Mucosa of stomach (tissue), 1 donor: ENCODE measurements around the gene EYA2.

Source experiments
- H3K27me3 ChIP-seq: one replicate; pipeline ENCODE4 v1.7.0; 2013; ENCODE audit warnings: mild to moderate bottlenecking, low read length; ENCODE audit not compliant: control insufficient read depth, insufficient read depth
- H3K36me3 ChIP-seq: one replicate; pipeline ENCODE4 v1.7.0; 2013; ENCODE audit warnings: low read length; ENCODE audit not compliant: control insufficient read depth, insufficient read depth
- H3K4me1 ChIP-seq: one replicate; pipeline ENCODE4 v1.7.0; 2013; ENCODE audit warnings: mild to moderate bottlenecking, low read length; ENCODE audit not compliant: control insufficient read depth, insufficient read depth
- H3K4me3 ChIP-seq: one replicate; pipeline ENCODE4 v1.7.0; 2013; ENCODE audit warnings: low read length
- H3K9ac ChIP-seq: one replicate; pipeline ENCODE4 v1.7.0; 2013; ENCODE audit warnings: mild to moderate bottlenecking, low read length, moderate library complexity
- H3K9me3 ChIP-seq: one replicate; pipeline ENCODE4 v1.7.0; 2013; ENCODE audit warnings: mild to moderate bottlenecking, low read length, moderate library complexity; ENCODE audit not compliant: control insufficient read depth
- donor health status: Pancreatic carcinoma.

Gene EYA2

GRCh38 chr20:47210470-47210869 is 315.8 kb downstream of the EYA2 start:
- H3K9me3 ChIP-seq = no peaks in the 10 kb centered on the region
- no peaks in the 10 kb centered on the region for H3K27me3 ChIP-seq
- no peak overlapping the region for H3K9ac ChIP-seq
- peaks cover 12% of the 10 kb centered on the region for H3K36me3 ChIP-seq
- H3K4me1 ChIP-seq = no peaks in the 10 kb centered on the region
- no peak overlapping the region for H3K4me3 ChIP-seq

- Histone ChIP-seq H3K4me3 (no peak overlapping the region), H3K9me3 (no peaks in the 10 kb centered on the region), H3K27me3 (no peaks in the 10 kb centered on the region), H3K36me3 (peaks cover 12% of the 10 kb centered on the region), H3K9ac (no peak overlapping the region), H3K4me1 (no peaks in the 10 kb centered on the region)
Measured at GRCh38 chr20:47211036-47211435, 316.4 kb downstream of the EYA2 start.

DNA sequence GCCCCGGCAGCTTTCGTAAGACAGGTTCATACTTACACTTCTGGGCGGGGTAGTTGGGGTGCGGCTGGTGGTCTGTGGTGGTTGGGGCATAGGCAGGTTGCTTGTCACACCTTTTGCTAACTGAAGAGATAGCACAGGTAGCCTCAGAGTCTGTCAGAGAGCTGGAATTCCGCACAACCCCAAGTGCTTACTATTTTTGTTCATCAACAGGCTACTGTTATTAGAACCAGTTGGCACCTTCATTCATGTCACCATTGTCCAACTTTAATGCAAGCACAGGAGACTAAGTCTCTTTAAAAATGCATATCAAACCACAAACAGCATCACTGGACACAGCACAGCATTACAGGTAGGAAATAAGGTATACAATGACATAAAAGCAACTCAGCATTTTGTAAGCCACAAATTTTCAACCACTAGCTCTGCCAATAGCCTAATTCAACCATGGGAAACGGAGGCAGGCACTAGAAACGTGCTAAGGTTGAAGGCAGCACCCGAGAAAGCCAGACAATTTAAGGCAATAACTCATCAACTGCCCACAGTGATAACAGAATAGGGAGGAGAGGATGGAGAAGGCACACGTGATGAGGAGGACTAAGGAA is 318.1 kb downstream of the EYA2 start:
- H3K4me1 ChIP-seq = no peaks in the 10 kb centered on the region
- H3K27me3 ChIP-seq = no peaks in the 10 kb centered on the region
- peaks cover 12% of the 10 kb centered on the region for H3K36me3 ChIP-seq
- no peak overlapping the region for H3K9ac ChIP-seq
- H3K4me3 ChIP-seq = no peak overlapping the region
- H3K9me3 ChIP-seq = no peaks in the 10 kb centered on the region

DNA sequence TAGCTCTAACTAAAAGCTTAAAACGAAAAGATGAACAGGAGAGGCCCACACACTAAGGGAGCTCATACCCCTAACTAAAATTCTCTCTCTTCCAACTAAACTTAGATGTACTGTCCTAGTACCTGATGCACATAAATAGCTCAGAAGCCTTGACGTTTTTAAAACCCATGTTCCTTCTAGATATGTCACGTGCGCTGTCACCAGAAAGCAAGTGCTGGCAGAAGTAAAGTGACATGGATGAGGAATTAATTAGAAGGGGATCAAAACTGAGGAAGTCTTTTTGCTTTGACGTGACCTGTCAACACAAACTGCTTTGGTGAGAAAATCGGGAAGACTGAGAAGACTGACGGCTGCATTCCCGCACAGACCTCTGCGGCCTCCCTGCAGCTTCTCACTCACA is 319.3 kb downstream of the EYA2 start:
- no peak overlapping the region for H3K4me3 ChIP-seq
- H3K4me1 ChIP-seq = no peaks in the 10 kb centered on the region
- no peaks in the 10 kb centered on the region for H3K27me3 ChIP-seq
- H3K9ac ChIP-seq = no peak overlapping the region
- peaks cover 12% of the 10 kb centered on the region for H3K36me3 ChIP-seq
- no peaks in the 10 kb centered on the region for H3K9me3 ChIP-seq

- H3K9me3 ChIP-seq = no peaks in the 10 kb centered on the region
- H3K4me1 ChIP-seq = no peaks in the 10 kb centered on the region
- no peak overlapping the region for H3K4me3 ChIP-seq
- peaks cover 20% of the 10 kb centered on the region for H3K36me3 ChIP-seq
- H3K9ac ChIP-seq = no peak overlapping the region
- H3K27me3 ChIP-seq = no peaks in the 10 kb centered on the region
Measured at GRCh38 chr20:47215653-47216397, 321.2 kb downstream of the EYA2 start.

- Histone ChIP-seq H3K4me3 (no peak overlapping the region), H3K9me3 (no peaks in the 10 kb centered on the region), H3K27me3 (no peaks in the 10 kb centered on the region), H3K4me1 (no peaks in the 10 kb centered on the region), H3K36me3 (peaks cover 18% of the 10 kb centered on the region), H3K9ac (no peak overlapping the region)
Measured at GRCh38 chr20:47216819-47217410, 322.3 kb downstream of the EYA2 start.

DNA sequence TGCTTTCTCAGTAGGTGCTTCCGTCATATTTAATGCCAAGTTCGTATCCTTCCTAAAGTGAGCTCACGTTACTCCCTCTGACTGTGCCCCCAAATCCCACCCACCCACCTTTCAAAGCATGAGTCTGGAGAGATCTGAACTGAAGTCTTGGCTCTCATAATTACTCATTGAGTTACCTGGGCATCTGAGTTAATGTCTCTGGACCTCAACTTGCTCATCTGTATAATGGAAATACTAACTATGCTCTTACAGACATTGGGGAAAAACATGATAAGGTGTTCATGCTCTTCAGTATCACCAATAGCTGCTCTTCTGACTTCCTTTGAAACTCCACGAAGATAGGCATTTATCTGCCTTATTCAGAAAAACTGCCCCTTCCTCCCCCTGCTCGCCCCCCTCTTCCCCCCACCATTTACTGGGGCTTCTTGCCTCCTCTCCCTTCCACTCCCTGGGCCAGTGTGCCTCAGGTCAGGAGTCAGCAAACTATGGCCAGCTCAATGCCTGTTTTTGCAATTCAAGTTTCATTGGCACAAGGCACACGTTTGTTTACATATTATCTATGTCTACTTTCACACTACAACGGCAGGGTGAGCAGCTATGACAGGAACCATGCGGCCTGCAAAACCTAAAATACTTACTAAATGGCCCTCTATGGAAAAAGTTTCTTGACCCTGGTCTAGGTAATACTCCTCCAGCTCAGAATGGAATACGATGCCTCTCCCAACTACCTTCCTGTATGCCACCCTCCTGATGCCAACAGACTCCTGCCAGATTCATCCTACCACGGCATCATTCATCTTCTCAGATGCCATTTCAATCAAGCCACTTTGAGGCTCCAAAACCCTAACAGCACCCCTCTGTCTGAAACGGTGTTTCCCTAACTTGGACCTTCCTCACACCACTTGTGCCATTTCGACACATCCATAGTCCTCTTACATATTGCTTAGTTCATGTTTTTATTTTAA is 323.1 kb downstream of the EYA2 start:
- Histone ChIP-seq H3K36me3 (peaks cover 14% of the 10 kb centered on the region), H3K27me3 (no peaks in the 10 kb centered on the region), H3K9me3 (no peaks in the 10 kb centered on the region), H3K4me3 (no peak overlapping the region), H3K4me1 (no peaks in the 10 kb centered on the region), H3K9ac (no peak overlapping the region)

DNA sequence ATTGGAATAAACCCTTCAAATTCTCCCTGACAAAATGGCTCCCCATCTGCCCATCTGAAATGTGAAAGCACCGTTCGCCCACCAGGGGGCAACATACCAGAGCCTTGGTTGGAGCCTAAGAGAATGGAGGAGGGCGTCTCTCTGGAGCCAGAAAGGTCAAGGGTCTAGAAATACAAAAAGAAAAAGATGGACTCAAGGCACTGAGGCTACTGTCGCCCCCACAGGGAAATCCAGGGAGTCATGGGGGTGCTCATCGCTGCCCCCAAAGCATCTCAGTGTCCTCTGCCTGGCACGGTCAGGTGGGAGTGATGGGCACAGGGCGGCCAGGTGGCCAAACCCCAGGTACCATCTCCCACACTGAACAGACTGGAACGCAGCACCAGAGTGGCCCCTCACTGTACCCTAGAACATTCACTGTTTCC is 325.5 kb downstream of the EYA2 start:
- H3K9me3 ChIP-seq = no peaks in the 10 kb centered on the region
- H3K9ac ChIP-seq = no peak overlapping the region
- H3K4me3 ChIP-seq = no peak overlapping the region
- peaks cover 20% of the 10 kb centered on the region for H3K36me3 ChIP-seq
- H3K27me3 ChIP-seq = no peaks in the 10 kb centered on the region
- no peaks in the 10 kb centered on the region for H3K4me1 ChIP-seq

DNA sequence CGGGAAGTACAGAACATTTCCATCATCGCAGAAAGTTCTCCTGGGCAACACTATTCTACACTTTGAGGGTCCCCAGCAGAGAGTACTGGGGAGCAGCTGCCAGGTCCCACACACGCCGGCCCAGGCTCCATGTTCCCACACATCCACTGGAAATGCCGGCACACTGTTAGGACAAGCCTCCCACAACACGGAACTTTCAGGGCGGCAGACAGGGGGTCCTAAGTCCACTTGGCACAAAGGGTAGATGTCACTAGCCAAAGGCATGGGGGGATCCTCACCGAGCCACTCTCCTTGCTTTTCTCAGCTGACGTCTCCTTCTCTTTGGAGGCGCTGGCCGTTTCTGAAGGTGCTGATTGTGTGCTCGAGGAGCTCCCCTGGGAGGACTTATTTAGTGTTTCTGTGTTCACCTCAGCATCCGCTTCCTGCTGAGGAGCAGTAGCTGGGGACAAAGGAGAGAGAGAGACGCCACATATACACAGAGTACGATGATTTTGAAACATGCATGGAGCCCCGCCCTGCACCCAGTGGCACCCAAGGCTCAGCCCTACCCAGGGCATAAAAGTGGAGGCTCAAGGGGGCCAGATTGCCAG is 326.5 kb downstream of the EYA2 start:
- Histone ChIP-seq H3K9ac (no peak overlapping the region), H3K36me3 (peaks cover 20% of the 10 kb centered on the region), H3K27me3 (no peaks in the 10 kb centered on the region), H3K4me3 (no peak overlapping the region), H3K4me1 (no peaks in the 10 kb centered on the region), H3K9me3 (no peaks in the 10 kb centered on the region)

GRCh38 chr20:47222468-47223119 is 328.0 kb downstream of the EYA2 start:
- H3K4me3 ChIP-seq = no peak overlapping the region
- no peak overlapping the region for H3K9ac ChIP-seq
- no peaks in the 10 kb centered on the region for H3K4me1 ChIP-seq
- H3K27me3 ChIP-seq = no peaks in the 10 kb centered on the region
- H3K36me3 ChIP-seq = peaks cover 20% of the 10 kb centered on the region
- no peaks in the 10 kb centered on the region for H3K9me3 ChIP-seq

GRCh38 chr20:47223896-47224295 is 329.3 kb downstream of the EYA2 start:
- Histone ChIP-seq H3K9ac (no peak overlapping the region), H3K36me3 (peaks cover 20% of the 10 kb centered on the region)

More at GRCh38 chr20:47223896-47224295, 329.3 kb downstream of the EYA2 start:
- no peak overlapping the region for H3K4me3 ChIP-seq
- H3K4me1 ChIP-seq = no peaks in the 10 kb centered on the region
- no peaks in the 10 kb centered on the region for H3K9me3 ChIP-seq
- H3K27me3 ChIP-seq = no peaks in the 10 kb centered on the region
